ENCODE results near the gene OR1S1.

OR1S1 gene

DNA sequence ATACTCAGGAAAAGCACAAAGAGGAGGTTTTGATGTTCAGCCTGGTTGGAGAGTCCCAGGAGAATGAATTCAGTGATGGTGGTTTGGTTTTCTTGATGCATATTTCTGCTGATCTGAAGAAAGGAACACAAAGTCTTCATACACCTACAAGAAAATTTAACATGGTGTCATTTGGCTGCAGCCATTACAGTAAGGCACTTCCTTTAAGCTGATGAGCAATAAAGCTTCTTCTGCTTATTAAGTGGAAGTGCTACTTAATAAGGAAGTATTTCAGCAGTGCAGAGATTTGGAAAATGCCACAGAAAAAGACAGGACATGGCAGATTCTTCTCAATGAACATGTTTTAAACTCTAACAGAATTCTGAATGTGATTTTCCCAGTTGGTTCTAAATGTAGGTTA lies 8.5 kb upstream of the OR1S1 start, which contains the start of gene OR1S2:
OR1S2 (minus strand) TSS at position 101 of the 400 bp plus-strand sequence; CDS start at position 101, 0 bp downstream.
- Histone ChIP-seq H3K36me3 (ENCODE audit: control insufficient read depth in 2 of 2, insufficient read depth in 1 of 2, low read length in 2 of 2) (no peaks in the 10 kb centered on the region), H3K4me3 (ENCODE audit: low read depth, low read length) (no peak within 1 kb of the TSS), H3K27ac (ENCODE audit: extremely low read depth, low read depth, low read length) (no peak within 1 kb of the TSS), H3K9me3 (ENCODE audit: control insufficient read depth, insufficient read depth, low read depth, low read length) (no peaks in the 10 kb centered on the region), H3K4me1 (ENCODE audit: control insufficient read depth, insufficient read depth, low read length) (no peaks in the 10 kb centered on the region)
- TF ChIP-seq HOXC10 (CRISPR knock-in tag; IDR thresholded peaks at IDR 0.05) (no peak), ZNF571 (tag by site-specific recombination; IDR thresholded peaks at IDR 0.05) (no peak), ZNF830 (tag by site-specific recombination; IDR thresholded peaks at IDR 0.05; ENCODE audit: low read depth) (no peak), ZNF747 (tag by site-specific recombination; IDR thresholded peaks at IDR 0.05) (no peak), EGR2 (tag by site-specific recombination; IDR thresholded peaks at IDR 0.05; ENCODE audit: low read depth) (no peak)
- TF ChIP-seq, protein P1, sequence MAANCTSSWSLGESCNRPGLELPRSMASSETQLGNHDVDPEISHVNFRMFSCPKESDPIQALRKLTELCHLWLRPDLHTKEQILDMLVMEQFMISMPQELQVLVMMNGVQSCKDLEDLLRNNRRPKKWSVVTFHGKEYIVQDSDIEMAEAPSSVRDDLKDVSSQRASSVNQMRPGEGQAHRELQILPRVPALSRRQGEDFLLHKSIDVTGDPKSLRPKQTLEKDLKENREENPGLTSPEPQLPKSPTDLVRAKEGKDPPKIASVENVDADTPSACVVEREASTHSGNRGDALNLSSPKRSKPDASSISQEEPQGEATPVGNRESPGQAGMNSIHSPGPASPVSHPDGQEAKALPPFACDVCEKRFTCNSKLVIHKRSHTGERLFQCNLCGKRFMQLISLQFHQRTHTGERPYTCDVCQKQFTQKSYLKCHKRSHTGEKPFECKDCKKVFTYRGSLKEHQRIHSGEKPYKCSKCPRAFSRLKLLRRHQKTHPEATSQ (tag by site-specific recombination; IDR thresholded peaks at IDR 0.05): no peak
- TF ChIP-seq, protein P2, sequence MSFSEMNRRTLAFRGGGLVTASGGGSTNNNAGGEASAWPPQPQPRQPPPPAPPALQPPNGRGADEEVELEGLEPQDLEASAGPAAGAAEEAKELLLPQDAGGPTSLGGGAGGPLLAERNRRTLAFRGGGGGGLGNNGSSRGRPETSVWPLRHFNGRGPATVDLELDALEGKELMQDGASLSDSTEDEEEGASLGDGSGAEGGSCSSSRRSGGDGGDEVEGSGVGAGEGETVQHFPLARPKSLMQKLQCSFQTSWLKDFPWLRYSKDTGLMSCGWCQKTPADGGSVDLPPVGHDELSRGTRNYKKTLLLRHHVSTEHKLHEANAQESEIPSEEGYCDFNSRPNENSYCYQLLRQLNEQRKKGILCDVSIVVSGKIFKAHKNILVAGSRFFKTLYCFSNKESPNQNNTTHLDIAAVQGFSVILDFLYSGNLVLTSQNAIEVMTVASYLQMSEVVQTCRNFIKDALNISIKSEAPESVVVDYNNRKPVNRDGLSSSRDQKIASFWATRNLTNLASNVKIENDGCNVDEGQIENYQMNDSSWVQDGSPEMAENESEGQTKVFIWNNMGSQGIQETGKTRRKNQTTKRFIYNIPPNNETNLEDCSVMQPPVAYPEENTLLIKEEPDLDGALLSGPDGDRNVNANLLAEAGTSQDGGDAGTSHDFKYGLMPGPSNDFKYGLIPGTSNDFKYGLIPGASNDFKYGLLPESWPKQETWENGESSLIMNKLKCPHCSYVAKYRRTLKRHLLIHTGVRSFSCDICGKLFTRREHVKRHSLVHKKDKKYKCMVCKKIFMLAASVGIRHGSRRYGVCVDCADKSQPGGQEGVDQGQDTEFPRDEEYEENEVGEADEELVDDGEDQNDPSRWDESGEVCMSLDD (tag by site-specific recombination; IDR thresholded peaks at IDR 0.05): no peak
- ChIA-PET POLR2A (no interaction called here), CTCF (no interaction called here)

DNA sequence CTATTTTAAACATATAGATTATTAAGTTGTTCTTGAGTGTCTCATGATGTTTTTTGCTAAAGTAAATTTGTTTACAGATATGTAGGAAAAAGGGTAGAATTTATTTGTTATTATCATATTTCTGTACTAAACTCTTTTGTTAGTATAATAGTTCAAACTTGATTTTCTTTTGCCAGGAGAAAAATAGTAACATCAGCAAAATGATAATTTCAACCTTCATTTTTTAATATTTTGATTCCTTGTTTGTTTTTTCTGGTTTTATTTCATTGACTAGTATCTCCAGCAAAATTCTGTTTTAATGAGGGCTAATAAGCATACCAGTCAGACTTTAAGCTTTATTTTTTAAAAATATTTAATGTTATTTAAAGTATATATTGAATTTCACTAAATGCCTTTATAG lies 4.0 kb downstream of the OR1S1 start:
- CTCF ChIA-PET: interaction anchor here (0.5 kb wide), 1 partner anchor 416 kb away, joined by 4 read pairs; no protein-coding TSS in a partner anchor
- Histone ChIP-seq H3K36me3 (ENCODE audit: control insufficient read depth in 2 of 2, insufficient read depth in 1 of 2, low read length in 2 of 2) (no peaks in the 10 kb centered on the region), H3K4me3 (ENCODE audit: low read depth, low read length) (no peak overlapping the region), H3K9me3 (ENCODE audit: control insufficient read depth, insufficient read depth, low read depth, low read length) (no peaks in the 10 kb centered on the region), H3K4me1 (ENCODE audit: control insufficient read depth, insufficient read depth, low read length) (no peaks in the 10 kb centered on the region), H3K27ac (ENCODE audit: extremely low read depth, low read depth, low read length) (no peak overlapping the region)
- TF ChIP-seq, protein P3, sequence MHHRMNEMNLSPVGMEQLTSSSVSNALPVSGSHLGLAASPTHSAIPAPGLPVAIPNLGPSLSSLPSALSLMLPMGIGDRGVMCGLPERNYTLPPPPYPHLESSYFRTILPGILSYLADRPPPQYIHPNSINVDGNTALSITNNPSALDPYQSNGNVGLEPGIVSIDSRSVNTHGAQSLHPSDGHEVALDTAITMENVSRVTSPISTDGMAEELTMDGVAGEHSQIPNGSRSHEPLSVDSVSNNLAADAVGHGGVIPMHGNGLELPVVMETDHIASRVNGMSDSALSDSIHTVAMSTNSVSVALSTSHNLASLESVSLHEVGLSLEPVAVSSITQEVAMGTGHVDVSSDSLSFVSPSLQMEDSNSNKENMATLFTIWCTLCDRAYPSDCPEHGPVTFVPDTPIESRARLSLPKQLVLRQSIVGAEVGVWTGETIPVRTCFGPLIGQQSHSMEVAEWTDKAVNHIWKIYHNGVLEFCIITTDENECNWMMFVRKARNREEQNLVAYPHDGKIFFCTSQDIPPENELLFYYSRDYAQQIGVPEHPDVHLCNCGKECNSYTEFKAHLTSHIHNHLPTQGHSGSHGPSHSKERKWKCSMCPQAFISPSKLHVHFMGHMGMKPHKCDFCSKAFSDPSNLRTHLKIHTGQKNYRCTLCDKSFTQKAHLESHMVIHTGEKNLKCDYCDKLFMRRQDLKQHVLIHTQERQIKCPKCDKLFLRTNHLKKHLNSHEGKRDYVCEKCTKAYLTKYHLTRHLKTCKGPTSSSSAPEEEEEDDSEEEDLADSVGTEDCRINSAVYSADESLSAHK (tag by site-specific recombination; IDR thresholded peaks at IDR 0.05): no peak
- no peak for TF ChIP-seq ZNF707 (tag by site-specific recombination; IDR thresholded peaks at IDR 0.05)
- no peak for TF ChIP-seq ZNF175 (tag by site-specific recombination; IDR thresholded peaks at IDR 0.05)
- no peak for TF ChIP-seq RBAK (tag by site-specific recombination; IDR thresholded peaks at IDR 0.05)
- TF ChIP-seq ZFP41 (tag by site-specific recombination; IDR thresholded peaks at IDR 0.05; ENCODE audit: borderline replicate concordance): no peak
- no peak for TF ChIP-seq ZNF404 (tag by site-specific recombination; IDR thresholded peaks at IDR 0.05)
- TF ChIP-seq, protein P1 (tag by site-specific recombination; IDR thresholded peaks at IDR 0.05): no peak
- TF ChIP-seq ZNF48 (tag by site-specific recombination; IDR thresholded peaks at IDR 0.05): no peak
- TF ChIP-seq FEZF1 (tag by site-specific recombination; IDR thresholded peaks at IDR 0.05): no peak
- no peak for TF ChIP-seq ZNF184 (tag by site-specific recombination; IDR thresholded peaks at IDR 0.05)
- TF ChIP-seq ZNF223 (tag by site-specific recombination; IDR thresholded peaks at IDR 0.05): no peak
- TF ChIP-seq HOXC10 (CRISPR knock-in tag; IDR thresholded peaks at IDR 0.05): no peak
- POLR2A ChIA-PET: no interaction called here

Data from HEK293 (cell line).